Caco-2 (cell line): Measurements from ENCODE around the gene ETFA. TPM values are rescaled to one million over a fixed set of nuclear protein-coding genes. Genes with fewer than 3 reads are reported as not detected.

Experiments
- BruUV-seq: library from RNA; stranded (reverse); fragments of 400-500 nt; replicated peaks from 2 replicates; lab custom pipeline; 2021; lab: Mats Ljungman, UMichigan
- CTCF ChIA-PET: fragments of 300-600 bp; sonication (Branson Sonifier 250); formaldehyde crosslinking; loops from one replicate; lab custom pipeline; 2022; ENCODE audit warnings: antibody characterized with exemption; lab: Charles Lee
- POLR2A ChIA-PET: fragments of 300-600 bp; sonication (Branson Sonifier 250); formaldehyde crosslinking; loops from one replicate; lab custom pipeline; 2022; ENCODE audit warnings: antibody characterized with exemption; lab: Charles Lee
- DNase-seq, 2 experiments: peaks; one replicate each; pipeline versions ENCODE4 v3.0.0 to v3.0.0-alpha.2; 2020 to 2022
- H3K27me3 ChIP-seq: replicated peaks from 2 replicates; pipeline ENCODE4 v1.6.0; 2011; ENCODE audit warnings: low read length; ENCODE audit not compliant: control insufficient read depth, insufficient read depth
- H3K36me3 ChIP-seq: 2 replicates; pipeline ENCODE4 v1.5.1; 2011; ENCODE audit warnings: low read length; ENCODE audit not compliant: control insufficient read depth, insufficient read depth
- H3K4me1 ChIP-seq: fragments of 250-450 bp; sonication (Bioruptor Pico); 2 replicates; pipeline ENCODE4 v1.5.1; 2020; ENCODE audit warnings: mild to moderate bottlenecking
- H3K4me3 ChIP-seq: 2 replicates; pipeline ENCODE4 v1.5.1; 2011; ENCODE audit warnings: low read depth, mild to moderate bottlenecking, control low read depth, low read length
- H3K9me3 ChIP-seq: fragments of 250-450 bp; sonication (Bioruptor Pico); 2 replicates; pipeline ENCODE4 v1.5.1; 2020; ENCODE audit warnings: mild to moderate bottlenecking, moderate library complexity
- H3K27ac Mint-ChIP-seq: one replicate; pipeline ENCODE4 v1.8.0; 2022; ENCODE audit warnings: mixed read lengths; ENCODE audit not compliant: unreplicated experiment
- H3K27me3 Mint-ChIP-seq: one replicate; pipeline ENCODE4 v1.8.0; 2022; ENCODE audit warnings: mixed read lengths; ENCODE audit not compliant: insufficient read depth, unreplicated experiment
- H3K36me3 Mint-ChIP-seq: one replicate; pipeline ENCODE4 v1.8.0; 2022; ENCODE audit warnings: mild to moderate bottlenecking, mixed read lengths; ENCODE audit not compliant: insufficient read depth, unreplicated experiment
- H3K4me1 Mint-ChIP-seq: one replicate; pipeline ENCODE4 v1.8.0; 2022; ENCODE audit warnings: low read depth, mixed read lengths; ENCODE audit not compliant: unreplicated experiment
- H3K4me3 Mint-ChIP-seq: one replicate; pipeline ENCODE4 v1.8.0; 2022; ENCODE audit warnings: mild to moderate bottlenecking, moderate library complexity, mixed read lengths; ENCODE audit not compliant: unreplicated experiment
- H3K9me3 Mint-ChIP-seq: one replicate; pipeline ENCODE4 v1.8.0; 2022; ENCODE audit warnings: mixed read lengths; ENCODE audit not compliant: unreplicated experiment
- intact Hi-C: fragments of 100-400 bp; cut with micrococcal nuclease; formaldehyde crosslinking; loops from one replicate; pipeline ENCODE4 v1.10.0; 2022; ENCODE audit not compliant: unreplicated experiment
- total RNA-seq: library from RNA; stranded (reverse); gene quantifications from 2 replicates; pipeline ENCODE4 v1.2.3, GENCODE V29; 2022
- TF ChIP-seq, protein P1 (sequence below), 2 experiments: fragments of 200-600 bp in 1 of 2; IDR thresholded peaks; 1 replicate in 1 of 2; 2 replicates in 1 of 2; pipeline versions ENCODE4 v1.5.1 to v1.8.0; 2011 to 2022; ENCODE audit warnings: antibody characterized with exemption in 1 of 2, control low read depth in 1 of 2, inconsistent platforms in 1 of 2, low read depth in 1 of 2, low read length in 1 of 2, mild to moderate bottlenecking in 1 of 2, moderate library complexity in 1 of 2; ENCODE audit not compliant: insufficient read depth in 1 of 2, severe bottlenecking in 1 of 2, unreplicated experiment in 1 of 2

ETFA gene
- total RNA-seq, 1 experiment from 2014 or later, result 260 TPM

GRCh38 chr15:76187163-76187562 lies 124.1 kb downstream of the ETFA start:
- no peaks in the 10 kb centered on the region for H3K9me3 Mint-ChIP-seq
- TF ChIP-seq, protein P1, sequence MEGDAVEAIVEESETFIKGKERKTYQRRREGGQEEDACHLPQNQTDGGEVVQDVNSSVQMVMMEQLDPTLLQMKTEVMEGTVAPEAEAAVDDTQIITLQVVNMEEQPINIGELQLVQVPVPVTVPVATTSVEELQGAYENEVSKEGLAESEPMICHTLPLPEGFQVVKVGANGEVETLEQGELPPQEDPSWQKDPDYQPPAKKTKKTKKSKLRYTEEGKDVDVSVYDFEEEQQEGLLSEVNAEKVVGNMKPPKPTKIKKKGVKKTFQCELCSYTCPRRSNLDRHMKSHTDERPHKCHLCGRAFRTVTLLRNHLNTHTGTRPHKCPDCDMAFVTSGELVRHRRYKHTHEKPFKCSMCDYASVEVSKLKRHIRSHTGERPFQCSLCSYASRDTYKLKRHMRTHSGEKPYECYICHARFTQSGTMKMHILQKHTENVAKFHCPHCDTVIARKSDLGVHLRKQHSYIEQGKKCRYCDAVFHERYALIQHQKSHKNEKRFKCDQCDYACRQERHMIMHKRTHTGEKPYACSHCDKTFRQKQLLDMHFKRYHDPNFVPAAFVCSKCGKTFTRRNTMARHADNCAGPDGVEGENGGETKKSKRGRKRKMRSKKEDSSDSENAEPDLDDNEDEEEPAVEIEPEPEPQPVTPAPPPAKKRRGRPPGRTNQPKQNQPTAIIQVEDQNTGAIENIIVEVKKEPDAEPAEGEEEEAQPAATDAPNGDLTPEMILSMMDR (IDR thresholded peaks at IDR 0.05; ENCODE audit: insufficient read depth in 1 of 2, low read depth in 1 of 2, low read length in 1 of 2, severe bottlenecking in 1 of 2, unreplicated experiment in 1 of 2), result no peak
- Histone ChIP-seq H3K4me3 (no peak overlapping the region), H3K9me3 (0 out of 2 replicates have a peak, but pooled peaks cover 3% of the 10 kb centered on the region), H3K36me3 (no peaks in the 10 kb centered on the region), H3K27me3 (no peaks in the 10 kb centered on the region), H3K4me1 (peaks cover 16% of the 10 kb centered on the region)
- H3K27me3 Mint-ChIP-seq, result peaks cover 3% of the 10 kb centered on the region
- H3K4me3 Mint-ChIP-seq, result no peak overlapping the region
- intact Hi-C loops, result no loop called here
- CTCF ChIA-PET, result interaction anchor here (0.6 to 1.2 kb wide), 3 partner anchors 10 to 147 kb away, joined by 3 to 6 read pairs (median 4); no protein-coding TSS in a partner anchor
- H3K27ac Mint-ChIP-seq, result no peak overlapping the region
- POLR2A ChIA-PET, result no interaction called here
- peaks cover 16% of the 10 kb centered on the region for H3K4me1 Mint-ChIP-seq
- no peaks in the 10 kb centered on the region for H3K36me3 Mint-ChIP-seq
- DNase-seq, result no peak
- BruUV-seq, result no TSS peak

- Histone ChIP-seq H3K4me3 (no peak overlapping the region), H3K36me3 (no peaks in the 10 kb centered on the region), H3K9me3 (0 out of 2 replicates have a peak, but pooled peaks cover 3% of the 10 kb centered on the region), H3K27me3 (no peaks in the 10 kb centered on the region), H3K4me1 (peaks cover 16% of the 10 kb centered on the region)
- BruUV-seq, result no TSS peak
- intact Hi-C loops, result no loop called here
- peaks cover 3% of the 10 kb centered on the region for H3K27me3 Mint-ChIP-seq
- POLR2A ChIA-PET, result no interaction called here
- peaks cover 16% of the 10 kb centered on the region for H3K4me1 Mint-ChIP-seq
- H3K4me3 Mint-ChIP-seq, result no peak overlapping the region
- peak in 1 of 2 experiments; percentile 57 for DNase-seq
- CTCF ChIA-PET, result interaction anchor here (0.6 to 1.2 kb wide), 5 partner anchors 33 to 745 kb away, joined by 3 to 7 read pairs (median 4); no protein-coding TSS in a partner anchor
- TF ChIP-seq, protein P1 (IDR thresholded peaks at IDR 0.05; ENCODE audit: insufficient read depth in 1 of 2, low read depth in 1 of 2, low read length in 1 of 2, severe bottlenecking in 1 of 2, unreplicated experiment in 1 of 2), result peak; percentile 45 to 68
- no peak overlapping the region for H3K27ac Mint-ChIP-seq
- H3K36me3 Mint-ChIP-seq, result no peaks in the 10 kb centered on the region
- H3K9me3 Mint-ChIP-seq, result no peaks in the 10 kb centered on the region
Measured at GRCh38 chr15:76185716-76186115, 125.6 kb downstream of the ETFA start.

- POLR2A ChIA-PET, result no interaction called here
- no peaks in the 10 kb centered on the region for H3K9me3 Mint-ChIP-seq
- intact Hi-C loops, result no loop called here
Measured at GRCh38 chr15:76184650-76185035, 126.6 kb downstream of the ETFA start.

More at GRCh38 chr15:76184650-76185035, 126.6 kb downstream of the ETFA start:
- DNase-seq, result no peak
- CTCF ChIA-PET, result no interaction called here
- no peak overlapping the region for H3K27ac Mint-ChIP-seq
- 0 out of 2 replicates have a peak, but pooled peaks cover 3% of the 10 kb centered on the region for H3K9me3 ChIP-seq
- H3K4me3 ChIP-seq, result no peak overlapping the region
- peaks cover 3% of the 10 kb centered on the region for H3K27me3 Mint-ChIP-seq
- TF ChIP-seq, protein P1 (IDR thresholded peaks at IDR 0.05; ENCODE audit: insufficient read depth in 1 of 2, low read depth in 1 of 2, low read length in 1 of 2, severe bottlenecking in 1 of 2, unreplicated experiment in 1 of 2), result no peak
- H3K27me3 ChIP-seq, result no peaks in the 10 kb centered on the region
- H3K4me1 Mint-ChIP-seq, result peaks cover 7% of the 10 kb centered on the region
- no TSS peak for BruUV-seq
- no peak overlapping the region for H3K4me3 Mint-ChIP-seq
- H3K4me1 ChIP-seq, result 0 out of 2 replicates have a peak, but pooled peaks cover 8% of the 10 kb centered on the region
- no peaks in the 10 kb centered on the region for H3K36me3 ChIP-seq
- H3K36me3 Mint-ChIP-seq, result no peaks in the 10 kb centered on the region
